ENCODE data around the gene EIF3C.
"Not testable (repeated sequence)": the region's sequence is repeated elsewhere in the genome, so short reads cannot be mapped to it uniquely, and the experiment has no call there.

DNA sequence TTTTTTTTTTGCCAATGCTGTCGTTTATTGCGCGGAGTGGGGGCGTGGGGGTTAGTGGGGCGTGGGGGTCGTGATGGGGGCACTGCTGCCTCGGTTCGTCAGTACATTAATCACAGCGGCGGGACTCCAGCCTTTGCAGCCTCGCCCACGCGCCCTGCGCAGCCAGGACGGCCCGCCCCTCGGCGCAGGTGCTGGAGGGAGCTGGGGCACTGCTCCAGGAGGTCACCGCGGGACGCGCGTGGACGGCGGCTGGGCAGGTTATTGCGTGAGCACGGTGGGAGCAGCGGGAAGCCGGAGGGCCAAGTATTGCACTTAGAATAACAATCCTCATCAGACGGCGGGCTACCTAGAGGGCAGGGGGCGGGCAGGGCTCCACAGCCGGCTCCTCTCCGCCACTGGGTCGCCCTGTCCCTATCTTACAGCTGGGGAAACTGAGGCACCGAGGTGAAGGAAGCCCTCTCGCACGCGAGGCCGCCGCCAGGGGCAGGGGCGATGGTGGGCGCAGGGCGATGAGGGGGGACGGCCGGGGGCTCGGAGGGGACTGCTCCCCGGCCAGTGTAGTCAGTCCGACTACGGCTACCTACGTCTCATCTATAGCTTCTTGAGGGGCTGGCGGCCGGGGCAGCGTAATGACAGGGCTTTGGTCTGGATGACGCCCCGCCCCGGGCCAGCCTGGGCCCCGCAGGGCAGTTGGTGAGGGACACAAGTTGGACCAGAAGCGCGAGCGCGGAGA, 35.5 kb downstream of the EIF3C start:
- TF ChIP-seq SIN3A (IDR thresholded peaks at IDR 0.05; ENCODE audit: borderline replicate concordance, insufficient read depth, low read depth, low read length); CTCF (IDR thresholded peaks at IDR 0.05): not testable (repeated sequence)

Measured in Panc1 (cell line).